GM19467 (cell line): ENCODE measurements around the gene ZNF346.

Experiments
- ATAC-seq: cut with Tn5 transposase; IDR thresholded peaks from one replicate; pipeline ENCODE4 v1.9.1; 2021; ENCODE audit warnings: mild to moderate bottlenecking, moderate library complexity; ENCODE audit not compliant: unreplicated experiment

Gene ZNF346

DNA sequence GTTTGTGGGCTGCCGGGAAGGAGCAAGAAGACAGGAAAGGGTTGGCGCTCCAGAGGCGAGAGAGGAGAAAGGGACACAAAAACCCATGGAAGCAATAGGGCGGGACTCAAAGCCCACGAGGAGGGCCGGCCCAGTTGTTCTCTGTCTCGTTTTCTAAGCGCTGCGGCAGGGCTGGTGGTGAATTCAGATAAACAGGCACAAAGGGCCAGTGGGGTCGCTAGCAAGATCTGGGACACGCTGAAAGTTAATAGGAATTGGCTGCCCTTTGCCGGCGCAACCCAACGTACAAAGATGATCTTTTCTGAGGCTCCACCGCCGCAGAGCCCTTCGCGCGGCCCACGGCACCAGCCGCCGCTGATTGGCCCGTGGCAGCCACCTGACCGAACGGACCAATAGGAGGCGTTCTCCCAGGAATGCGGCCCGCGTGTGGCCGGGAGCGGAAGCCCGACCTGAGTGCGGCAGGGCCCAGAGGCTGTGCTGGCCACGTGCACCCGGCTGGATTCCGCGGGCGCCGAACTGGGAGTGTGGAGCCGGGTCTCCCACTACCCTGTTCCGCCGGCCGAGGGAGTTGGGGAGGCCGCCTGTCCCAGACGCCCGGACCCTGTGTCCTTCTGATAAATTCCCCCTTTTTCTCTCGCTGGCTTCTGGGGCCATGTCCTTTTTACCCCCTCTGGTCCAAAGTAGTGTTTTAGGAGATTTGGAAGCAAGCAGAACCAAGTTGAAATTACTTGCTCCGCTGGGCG is 94.3 kb downstream of the ZNF346 start:
- no peak for ATAC-seq

DNA sequence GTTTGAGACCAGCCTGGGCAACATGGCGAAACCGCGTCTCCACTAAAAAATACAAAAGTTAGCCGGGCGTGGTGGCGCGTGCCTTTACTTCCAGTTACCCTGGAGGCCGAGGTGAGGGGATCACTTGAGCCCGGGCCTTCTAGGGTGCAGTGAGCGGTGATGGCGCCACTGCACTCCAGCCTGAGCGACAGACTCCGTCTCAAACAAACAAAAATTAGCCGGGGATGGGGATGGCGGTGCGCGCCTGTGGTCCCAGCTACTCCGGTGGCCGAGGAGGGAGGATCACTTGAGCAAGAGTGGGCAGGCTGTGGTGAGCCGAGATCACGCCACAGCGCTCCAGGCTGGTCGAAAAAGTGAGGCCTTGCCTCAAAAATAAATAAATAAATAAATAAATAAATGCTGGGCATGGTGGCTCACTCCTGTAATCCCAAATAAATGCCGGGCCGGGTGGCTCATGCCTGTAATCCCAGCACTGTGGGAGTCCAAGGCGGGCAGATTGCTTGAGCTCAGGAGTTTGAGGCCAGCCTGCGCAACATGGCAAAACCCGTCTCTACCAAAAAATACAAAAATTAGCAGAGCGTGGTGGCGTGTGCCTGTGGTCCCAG is 95.0 kb downstream of the ZNF346 start:
- ATAC-seq, result no peak

- no peak for ATAC-seq
These were observed 100.1 kb downstream of the ZNF346 start for GRCh38 chr5:177122566-177122965.

- ATAC-seq, result peak; percentile 44
These were observed 101.4 kb downstream of the ZNF346 start for GRCh38 chr5:177123789-177124485.

GRCh38 chr5:177124486-177124991 is 102.0 kb downstream of the ZNF346 start:
- ATAC-seq, result peak; percentile 62

DNA sequence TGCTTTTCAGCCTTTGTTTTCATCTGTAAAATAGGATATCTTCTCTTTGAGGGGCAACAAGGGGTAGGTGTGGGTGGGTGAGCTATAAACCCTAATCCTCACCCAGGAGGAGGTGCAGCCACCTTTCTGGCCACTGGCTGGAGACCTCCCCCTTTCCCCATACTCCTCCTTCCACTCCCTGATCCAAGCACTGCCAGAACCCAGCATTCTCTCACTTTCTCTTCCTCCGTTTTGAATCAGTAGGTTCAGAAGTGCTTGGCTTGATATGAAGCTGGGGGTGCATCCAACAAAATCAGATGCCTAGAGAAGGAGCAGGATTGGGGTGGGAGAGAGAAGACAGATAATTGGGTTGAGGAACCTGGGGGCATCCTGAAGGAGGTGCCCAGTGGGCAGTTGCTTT is 104.3 kb downstream of the ZNF346 start:
- ATAC-seq, result no peak

DNA sequence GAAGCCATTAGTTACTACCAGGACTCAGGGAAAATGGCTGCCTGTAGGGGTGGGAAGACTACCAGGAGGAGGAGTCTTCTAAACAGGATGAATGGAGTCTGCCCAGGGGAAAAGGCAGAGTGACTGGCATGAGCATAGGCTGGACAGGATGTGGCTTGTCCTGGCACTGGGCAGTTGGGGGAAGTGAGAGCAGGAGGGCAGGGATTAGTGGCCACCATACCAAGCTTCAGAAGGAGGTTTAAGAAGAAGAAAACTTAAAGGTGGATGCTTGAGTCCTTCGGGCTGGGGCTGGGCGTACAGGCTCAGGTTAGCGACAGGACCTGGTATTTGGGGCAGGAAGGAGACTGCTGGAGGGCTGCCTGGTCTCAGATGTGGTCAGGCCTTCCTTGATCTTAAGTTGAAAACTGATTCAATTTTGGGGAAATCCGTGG is 106.1 kb downstream of the ZNF346 start:
- no peak for ATAC-seq

GRCh38 chr5:177130211-177131018 is 107.9 kb downstream of the ZNF346 start:
- ATAC-seq, result no peak
